Right lobe of liver (tissue), 4 donors: ENCODE results near the gene NMRK2.

Experiments
- POLR2A ChIP-seq: fragments of 450-650 bp; IDR thresholded peaks from one replicate; pipeline ENCODE4 v1.6.1; 2017; ENCODE audit warnings: antibody characterized with exemption, mild to moderate bottlenecking
- TF ChIP-seq, protein P1 (sequence below), 4 donors: fragments of 200-600 bp in 3 of 4; fragments of 450-650 bp in 1 of 4; IDR thresholded peaks; one replicate each; pipeline versions ENCODE4 v1.5.1 to v1.8.0; 2016 to 2022; ENCODE audit warnings: antibody characterized with exemption in 4 of 4, mild to moderate bottlenecking in 2 of 4
- donor health status: DM: no; HTN: no; CAD: no.
- donor health status: DM: no; HTN: no; CAD: no.
- donor health status: DM: no; HTN: yes; CAD: no.

DNA sequence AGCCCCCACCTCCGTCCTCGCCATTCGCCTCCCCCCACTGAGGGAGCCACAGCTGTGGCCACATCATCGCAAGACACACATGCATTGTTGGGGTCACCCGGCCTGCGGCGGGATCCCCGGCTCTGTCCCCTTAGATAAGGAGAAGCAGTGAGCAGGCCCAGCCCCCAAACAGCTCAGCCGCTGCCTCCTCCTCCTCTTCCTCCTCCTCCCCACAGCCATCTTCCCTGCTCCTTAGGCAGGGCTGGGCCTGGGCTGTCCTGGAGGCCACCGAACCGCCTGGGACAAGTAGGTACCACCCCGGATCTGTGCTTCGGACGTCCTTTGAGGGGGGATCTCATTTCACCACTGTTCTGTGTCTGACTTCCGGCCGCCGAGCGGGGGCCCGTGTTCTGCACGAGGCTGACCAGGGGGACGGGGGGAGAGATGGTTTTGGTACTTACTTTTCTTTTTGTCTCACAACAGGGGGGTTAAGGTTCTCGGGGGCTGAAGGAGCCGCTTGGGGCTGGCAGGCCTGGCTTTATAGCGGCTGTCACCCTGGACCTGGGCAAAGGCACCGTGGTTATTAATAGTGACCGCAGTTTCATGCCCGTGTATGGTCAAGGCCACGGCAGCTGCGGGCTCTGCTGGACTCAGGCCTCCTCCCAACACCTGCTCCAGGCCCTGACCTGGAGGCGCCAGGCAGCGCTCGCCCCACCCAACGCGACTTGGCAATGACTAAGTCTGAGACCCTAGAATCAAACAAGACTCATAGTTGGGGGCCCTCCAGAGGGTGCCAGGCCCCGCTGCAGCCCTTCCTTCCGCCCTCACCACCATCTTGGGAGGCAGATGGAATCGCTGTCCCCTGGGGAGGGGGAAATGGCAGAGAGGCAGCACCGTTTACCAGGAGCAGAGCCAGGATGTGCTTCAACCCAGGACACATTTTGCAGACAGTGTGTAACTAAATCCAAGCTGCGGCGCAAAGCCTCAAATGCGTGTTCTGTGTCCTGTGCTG is 18.3 kb downstream of the NMRK2 start:
- TF ChIP-seq, protein P1, sequence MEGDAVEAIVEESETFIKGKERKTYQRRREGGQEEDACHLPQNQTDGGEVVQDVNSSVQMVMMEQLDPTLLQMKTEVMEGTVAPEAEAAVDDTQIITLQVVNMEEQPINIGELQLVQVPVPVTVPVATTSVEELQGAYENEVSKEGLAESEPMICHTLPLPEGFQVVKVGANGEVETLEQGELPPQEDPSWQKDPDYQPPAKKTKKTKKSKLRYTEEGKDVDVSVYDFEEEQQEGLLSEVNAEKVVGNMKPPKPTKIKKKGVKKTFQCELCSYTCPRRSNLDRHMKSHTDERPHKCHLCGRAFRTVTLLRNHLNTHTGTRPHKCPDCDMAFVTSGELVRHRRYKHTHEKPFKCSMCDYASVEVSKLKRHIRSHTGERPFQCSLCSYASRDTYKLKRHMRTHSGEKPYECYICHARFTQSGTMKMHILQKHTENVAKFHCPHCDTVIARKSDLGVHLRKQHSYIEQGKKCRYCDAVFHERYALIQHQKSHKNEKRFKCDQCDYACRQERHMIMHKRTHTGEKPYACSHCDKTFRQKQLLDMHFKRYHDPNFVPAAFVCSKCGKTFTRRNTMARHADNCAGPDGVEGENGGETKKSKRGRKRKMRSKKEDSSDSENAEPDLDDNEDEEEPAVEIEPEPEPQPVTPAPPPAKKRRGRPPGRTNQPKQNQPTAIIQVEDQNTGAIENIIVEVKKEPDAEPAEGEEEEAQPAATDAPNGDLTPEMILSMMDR (IDR thresholded peaks at IDR 0.05), result no peak
- TF ChIP-seq POLR2A, result no peak
